Immature natural killer cell (primary cell): ENCODE measurements around the gene SPACA7. TPM values are rescaled to one million over a fixed set of nuclear protein-coding genes. Genes with fewer than 3 reads are reported as not detected.

Experiments
- DNase-seq, 3 donors: peaks; one replicate each; pipeline ENCODE4 v3.0.0; 2022; ENCODE audit warnings: mixed read lengths in 1 of 3
- H3K27ac Mint-ChIP-seq, 6 donors: one replicate each; pipeline ENCODE4 v1.8.0; 2020; ENCODE audit warnings: mixed read lengths in 6 of 6, mild to moderate bottlenecking in 5 of 6, inconsistent platforms in 4 of 6, moderate library complexity in 3 of 6
- H3K27me3 Mint-ChIP-seq, 3 donors: one replicate each; pipeline ENCODE4 v1.8.0; 2020 to 2021; ENCODE audit warnings: low read depth in 3 of 3, mild to moderate bottlenecking in 3 of 3, mixed read lengths in 3 of 3, moderate library complexity in 3 of 3, inconsistent platforms in 1 of 3
- H3K36me3 Mint-ChIP-seq, 3 donors: one replicate each; pipeline ENCODE4 v1.8.0; 2020; ENCODE audit warnings: mixed read lengths in 3 of 3, inconsistent platforms in 2 of 3, mild to moderate bottlenecking in 2 of 3
- H3K4me1 Mint-ChIP-seq, 2 donors: one replicate each; pipeline ENCODE4 v1.8.0; 2020; ENCODE audit warnings: inconsistent platforms in 2 of 2, mild to moderate bottlenecking in 2 of 2, mixed read lengths in 2 of 2, moderate library complexity in 1 of 2
- H3K4me3 Mint-ChIP-seq, 5 donors: one replicate each; pipeline ENCODE4 v1.8.0; 2020; ENCODE audit warnings: mild to moderate bottlenecking in 5 of 5, mixed read lengths in 5 of 5, inconsistent platforms in 3 of 5, moderate library complexity in 3 of 5
- H3K9me3 Mint-ChIP-seq, 6 donors: one replicate each; pipeline ENCODE4 v1.8.0; 2020; ENCODE audit warnings: mild to moderate bottlenecking in 6 of 6, mixed read lengths in 6 of 6, inconsistent platforms in 4 of 6, moderate library complexity in 3 of 6
- polyA plus RNA-seq, 3 donors: library from polyadenylated mRNA; unstranded; fragments of 300-500 nt; fragmentation: Illumina TruSeq; gene quantifications; one replicate each; pipeline ENCODE4 v1.2.3, GENCODE V29; 2021

The SPACA7 gene
- polyA plus RNA-seq, 3 donors from 2014 or later: not detected

- Mint-ChIP-seq H3K27ac (no peak overlapping the region), H3K4me3 (no peak overlapping the region), H3K36me3 (no peaks in the 10 kb centered on the region), H3K9me3 (peaks cover 0 to 6% (median 1%) of the 10 kb centered on the region in 6 donors), H3K27me3 (peaks cover 2 to 15% (median 3%) of the 10 kb centered on the region in 3 donors), H3K4me1 (no peaks in the 10 kb centered on the region)
- no peak for DNase-seq
Measured at GRCh38 chr13:112442483-112443090, 66.4 kb downstream of the SPACA7 start.

GRCh38 chr13:112443191-112443994 is 67.2 kb downstream of the SPACA7 start:
- no peak for DNase-seq

GRCh38 chr13:112443995-112444311 is 67.8 kb downstream of the SPACA7 start:
- DNase-seq: peak in 2 of 3 donors; percentile 5 to 17

More at GRCh38 chr13:112443191-112443994, 67.2 kb downstream of the SPACA7 start:
- H3K27ac Mint-ChIP-seq: peak overlapping the region in 1 of 6 donors; percentile 56
- peaks cover 0 to 4% (median under 1%) of the 10 kb centered on the region in 6 donors for H3K9me3 Mint-ChIP-seq
- H3K27me3 Mint-ChIP-seq: peaks cover 1 to 12% (median 3%) of the 10 kb centered on the region in 3 donors
- H3K36me3 Mint-ChIP-seq: no peaks in the 10 kb centered on the region
- H3K4me3 Mint-ChIP-seq: no peak overlapping the region
- no peaks in the 10 kb centered on the region for H3K4me1 Mint-ChIP-seq

GRCh38 chr13:112444416-112445399 is 68.6 kb downstream of the SPACA7 start:
- peaks cover 0 to 10% (median 3%) of the 10 kb centered on the region in 3 donors for H3K27me3 Mint-ChIP-seq
- H3K4me1 Mint-ChIP-seq: no peaks in the 10 kb centered on the region
- H3K36me3 Mint-ChIP-seq: no peaks in the 10 kb centered on the region
- H3K9me3 Mint-ChIP-seq: no peaks in the 10 kb centered on the region
- H3K4me3 Mint-ChIP-seq: no peak overlapping the region
- DNase-seq: no peak
- no peak overlapping the region for H3K27ac Mint-ChIP-seq

More at GRCh38 chr13:112443995-112444311, 67.8 kb downstream of the SPACA7 start:
- Mint-ChIP-seq H3K4me3 (no peak overlapping the region), H3K27ac (no peak overlapping the region), H3K27me3 (peaks cover 0 to 12% (median 3%) of the 10 kb centered on the region in 3 donors), H3K9me3 (peaks cover 0 to 3% (median 0%) of the 10 kb centered on the region in 6 donors), H3K36me3 (no peaks in the 10 kb centered on the region), H3K4me1 (no peaks in the 10 kb centered on the region)

- H3K27me3 Mint-ChIP-seq: peaks cover 0 to 4% (median 3%) of the 10 kb centered on the region in 3 donors
- no peaks in the 10 kb centered on the region for H3K9me3 Mint-ChIP-seq
- no peaks in the 10 kb centered on the region for H3K36me3 Mint-ChIP-seq
- DNase-seq: no peak
- no peak overlapping the region for H3K27ac Mint-ChIP-seq
- no peaks in the 10 kb centered on the region for H3K4me1 Mint-ChIP-seq
- H3K4me3 Mint-ChIP-seq: no peak overlapping the region
Measured at GRCh38 chr13:112445411-112446271, 69.5 kb downstream of the SPACA7 start.

GRCh38 chr13:112446347-112446861 is 70.2 kb downstream of the SPACA7 start:
- Mint-ChIP-seq H3K36me3 (no peaks in the 10 kb centered on the region), H3K4me1 (no peaks in the 10 kb centered on the region), H3K9me3 (no peaks in the 10 kb centered on the region), H3K27me3 (peaks cover 0 to 4% (median 3%) of the 10 kb centered on the region in 3 donors), H3K27ac (no peak overlapping the region), H3K4me3 (no peak overlapping the region)
- DNase-seq: no peak

GRCh38 chr13:112446867-112447266 is 70.7 kb downstream of the SPACA7 start:
- Mint-ChIP-seq H3K9me3 (no peaks in the 10 kb centered on the region), H3K4me3 (no peak overlapping the region), H3K27ac (no peak overlapping the region), H3K27me3 (peaks cover 0 to 3% (median under 1%) of the 10 kb centered on the region in 3 donors), H3K4me1 (no peaks in the 10 kb centered on the region), H3K36me3 (no peaks in the 10 kb centered on the region)
- DNase-seq: no peak

GRCh38 chr13:112447306-112447705 is 71.2 kb downstream of the SPACA7 start:
- Mint-ChIP-seq H3K4me1 (no peaks in the 10 kb centered on the region), H3K9me3 (no peaks in the 10 kb centered on the region), H3K27ac (peak overlapping the region in 1 of 6 donors; percentile 46), H3K27me3 (no peaks in the 10 kb centered on the region), H3K36me3 (no peaks in the 10 kb centered on the region), H3K4me3 (no peak overlapping the region)
- no peak for DNase-seq

GRCh38 chr13:112447761-112448603 is 71.8 kb downstream of the SPACA7 start:
- H3K4me1 Mint-ChIP-seq: no peaks in the 10 kb centered on the region
- H3K27ac Mint-ChIP-seq: no peak overlapping the region
- no peaks in the 10 kb centered on the region for H3K9me3 Mint-ChIP-seq
- H3K27me3 Mint-ChIP-seq: no peaks in the 10 kb centered on the region
- no peak overlapping the region for H3K4me3 Mint-ChIP-seq
- no peak for DNase-seq
- no peaks in the 10 kb centered on the region for H3K36me3 Mint-ChIP-seq

GRCh38 chr13:112448621-112449544 is 72.7 kb downstream of the SPACA7 start:
- H3K4me1 Mint-ChIP-seq: no peaks in the 10 kb centered on the region
- H3K27me3 Mint-ChIP-seq: no peaks in the 10 kb centered on the region
- no peak overlapping the region for H3K27ac Mint-ChIP-seq
- no peaks in the 10 kb centered on the region for H3K36me3 Mint-ChIP-seq
- no peak overlapping the region for H3K4me3 Mint-ChIP-seq
- H3K9me3 Mint-ChIP-seq: peaks cover 0 to 2% (median 0%) of the 10 kb centered on the region in 6 donors
- no peak for DNase-seq

GRCh38 chr13:112449545-112449930 is 73.4 kb downstream of the SPACA7 start:
- no peak for DNase-seq
- Mint-ChIP-seq H3K36me3 (no peaks in the 10 kb centered on the region), H3K4me3 (no peak overlapping the region), H3K9me3 (peaks cover 0 to 2% (median 0%) of the 10 kb centered on the region in 6 donors), H3K27ac (no peak overlapping the region), H3K4me1 (no peaks in the 10 kb centered on the region), H3K27me3 (no peaks in the 10 kb centered on the region)
